ENCODE results near the gene FGFBP2.

Gene FGFBP2

DNA sequence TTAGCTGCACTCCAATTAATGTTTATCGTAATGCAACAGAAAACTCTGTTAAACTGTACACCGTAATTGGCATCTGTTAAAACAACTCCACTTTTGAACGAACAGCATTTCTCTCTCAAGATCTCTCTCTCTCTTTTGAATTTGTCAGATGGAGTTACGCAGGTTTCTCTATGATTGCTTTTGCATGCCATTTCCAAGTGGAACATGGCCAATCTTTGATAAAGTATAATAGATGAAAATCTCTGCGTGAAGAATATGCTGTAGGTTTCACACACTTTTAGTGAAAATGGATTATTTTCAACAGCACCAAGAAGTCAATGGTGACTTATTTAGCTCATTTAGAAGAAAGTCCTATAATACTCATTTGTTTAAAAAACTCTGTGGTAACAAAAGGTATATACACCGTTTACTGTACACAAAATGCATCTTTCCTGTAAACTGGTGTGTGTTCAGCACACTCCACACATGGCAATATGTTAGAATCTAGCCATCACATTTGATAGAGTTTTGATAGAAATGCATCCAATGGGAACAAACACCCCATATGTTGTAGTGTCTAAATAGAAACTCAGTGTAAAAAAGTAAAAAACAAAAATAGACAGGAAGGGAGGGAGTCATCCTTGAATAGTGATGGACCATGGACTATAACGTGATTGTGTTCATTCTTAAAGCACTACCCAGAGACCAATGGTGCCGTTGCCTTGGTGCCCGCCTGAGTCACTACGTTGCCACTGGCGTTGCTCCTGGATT, 5.8 kb upstream of the FGFBP2 start:
- no peak for DNase-seq (ENCODE audit: extremely low read depth in 1 of 2, low read depth in 1 of 2)

DNA sequence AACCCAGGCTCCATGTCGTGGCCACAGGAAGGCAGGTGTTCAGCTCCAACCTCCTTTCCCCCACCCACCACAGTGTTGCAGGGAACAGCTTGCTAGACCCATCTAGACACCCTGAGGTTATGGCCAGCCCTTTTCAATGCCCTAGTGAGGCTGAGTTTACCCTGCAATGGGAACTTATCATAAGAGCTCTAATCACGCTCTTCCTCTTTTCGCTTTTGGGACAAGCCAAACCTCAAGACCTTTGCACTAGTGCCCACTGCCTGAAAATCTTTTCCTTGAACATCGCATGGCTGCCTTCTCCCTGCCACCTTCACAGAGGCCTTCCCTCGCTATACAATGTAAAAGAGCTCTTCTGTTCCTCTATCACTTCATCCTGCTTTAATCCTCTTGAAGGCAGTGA, 2.4 kb upstream of the FGFBP2 start:
- no peak for DNase-seq (ENCODE audit: extremely low read depth in 1 of 2, low read depth in 1 of 2)

DNA sequence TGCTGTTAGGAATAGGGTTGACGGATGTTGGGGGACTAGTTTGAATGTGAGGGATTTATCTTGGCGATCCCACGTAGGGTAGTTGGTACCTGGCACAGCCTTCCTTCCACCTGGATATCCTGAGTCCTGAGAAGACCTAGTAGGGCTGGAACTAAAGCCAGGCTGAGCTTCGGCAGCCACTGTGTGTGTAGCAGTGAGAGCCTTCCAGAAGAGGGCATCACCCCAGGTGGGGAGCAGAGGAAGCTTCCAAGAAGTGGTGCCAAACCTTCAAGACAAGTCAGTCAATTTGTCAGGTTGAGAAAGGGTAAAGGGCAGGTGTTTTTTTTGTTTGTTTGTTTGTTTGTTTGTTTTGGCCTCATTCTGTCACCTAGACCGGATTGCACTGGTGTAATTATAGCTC, 1.2 kb upstream of the FGFBP2 start:
- DNase-seq (ENCODE audit: extremely low read depth in 1 of 2, low read depth in 1 of 2), result no peak

DNA sequence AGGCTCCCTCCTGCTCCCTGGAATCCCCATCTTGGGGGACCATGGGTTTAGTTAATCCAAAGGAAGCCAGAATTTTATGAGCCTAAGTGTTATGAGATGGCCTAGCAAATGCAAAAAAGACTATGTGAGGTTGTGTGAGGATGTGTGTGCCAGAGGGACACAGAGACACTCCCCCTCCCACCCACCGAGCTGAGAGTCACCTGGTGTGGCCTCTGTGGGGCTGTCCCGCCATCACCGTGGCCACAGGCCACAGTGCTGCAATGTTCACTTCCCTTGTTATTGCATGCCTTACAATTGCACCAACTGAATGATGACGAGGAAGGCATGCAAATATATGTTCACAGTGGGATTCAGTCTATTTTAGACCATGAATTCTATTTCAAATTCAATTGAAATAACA, 601 bp upstream of the FGFBP2 start:
- DNase-seq (ENCODE audit: extremely low read depth in 1 of 2, low read depth in 1 of 2), result peak; percentile 58 to 65

DNA sequence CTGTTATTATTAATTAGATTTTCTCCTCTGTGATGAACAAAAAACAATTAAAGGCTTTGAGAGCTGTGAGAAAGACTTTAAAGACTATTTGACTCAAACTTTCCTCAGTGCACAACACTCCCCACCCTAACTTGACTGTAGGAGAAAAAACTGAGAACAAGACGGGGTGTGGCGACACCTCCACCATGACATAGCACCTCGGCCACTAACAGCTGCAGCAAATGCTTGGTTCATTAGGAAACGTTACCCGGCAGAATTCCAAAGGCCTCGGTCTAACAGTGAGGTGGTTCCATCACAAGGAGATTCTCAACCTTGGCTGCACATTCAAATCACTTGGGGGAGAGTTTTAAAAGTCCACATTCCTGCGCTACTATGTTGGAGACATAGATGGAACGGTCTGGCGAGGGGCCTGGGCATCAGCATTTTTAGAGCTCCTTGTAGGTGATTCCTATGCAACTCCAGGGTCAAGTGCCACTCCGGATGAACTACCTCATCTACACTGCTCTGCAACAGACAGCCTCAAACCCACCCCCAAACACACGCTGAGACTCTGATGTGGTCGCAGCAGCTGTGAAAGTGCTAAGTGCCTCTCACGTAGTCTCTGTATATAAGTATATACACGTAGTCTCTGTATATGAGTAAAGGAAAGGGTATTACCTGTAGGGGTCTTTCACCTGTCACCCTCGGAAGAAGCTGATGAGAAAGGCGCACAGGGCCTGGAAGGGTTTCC, 1.0 kb downstream of the FGFBP2 start:
- no peak for DNase-seq (ENCODE audit: extremely low read depth in 1 of 2, low read depth in 1 of 2)

DNA sequence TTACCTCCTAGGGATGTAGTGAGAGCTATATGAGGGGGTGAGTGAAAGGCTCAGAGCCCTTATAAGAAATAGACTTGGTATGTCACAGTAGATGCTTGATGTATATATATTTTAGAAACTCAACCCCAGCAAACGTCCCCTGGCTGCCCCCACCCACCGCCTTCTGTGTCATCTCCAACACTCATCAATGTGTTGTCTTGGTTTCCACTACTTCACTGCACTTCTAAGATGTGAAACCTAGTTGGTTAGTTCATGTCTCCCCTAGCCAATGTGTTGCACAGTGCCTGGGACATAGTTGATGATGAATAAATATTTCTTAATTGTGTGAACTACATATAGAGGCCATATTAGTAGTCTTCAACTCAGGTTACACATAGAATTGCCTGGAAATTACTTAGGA, 4.4 kb downstream of the FGFBP2 start:
- peak in 1 of 2 donors; percentile 32 for DNase-seq (ENCODE audit: extremely low read depth in 1 of 2, low read depth in 1 of 2)

DNA sequence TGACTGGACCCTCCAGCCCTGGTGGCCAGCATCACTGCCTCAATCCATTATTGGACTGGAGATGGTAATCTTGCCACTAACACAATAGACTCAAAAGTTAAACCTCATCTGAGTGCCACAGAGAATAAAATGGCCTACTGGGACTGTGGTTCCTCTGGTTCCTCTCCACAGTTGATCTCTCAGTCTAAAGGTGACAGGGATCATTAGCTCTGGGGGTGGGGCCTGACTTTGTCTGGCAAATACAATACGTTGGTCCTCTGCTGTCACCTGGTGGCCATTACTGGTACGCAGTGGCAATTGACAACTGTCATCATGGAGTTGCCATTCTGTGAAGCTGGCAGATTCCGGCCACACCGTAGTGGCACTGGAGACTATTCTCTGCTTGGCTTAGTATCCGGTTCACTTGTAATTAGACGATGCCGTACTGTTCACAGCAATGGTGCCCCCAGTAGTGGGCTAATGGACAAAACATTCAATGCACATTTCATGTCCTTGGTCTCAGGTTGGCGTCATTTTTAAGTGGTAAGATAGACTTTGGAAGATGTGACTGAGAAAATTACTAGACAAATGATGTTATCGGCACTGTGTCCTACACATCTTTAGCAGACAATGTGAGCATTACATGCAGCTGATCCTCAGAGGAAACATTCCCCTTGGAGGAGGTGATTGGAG, 6.7 kb downstream of the FGFBP2 start:
- peak in 1 of 2 donors; percentile 79 for DNase-seq (ENCODE audit: extremely low read depth in 1 of 2, low read depth in 1 of 2)

DNA sequence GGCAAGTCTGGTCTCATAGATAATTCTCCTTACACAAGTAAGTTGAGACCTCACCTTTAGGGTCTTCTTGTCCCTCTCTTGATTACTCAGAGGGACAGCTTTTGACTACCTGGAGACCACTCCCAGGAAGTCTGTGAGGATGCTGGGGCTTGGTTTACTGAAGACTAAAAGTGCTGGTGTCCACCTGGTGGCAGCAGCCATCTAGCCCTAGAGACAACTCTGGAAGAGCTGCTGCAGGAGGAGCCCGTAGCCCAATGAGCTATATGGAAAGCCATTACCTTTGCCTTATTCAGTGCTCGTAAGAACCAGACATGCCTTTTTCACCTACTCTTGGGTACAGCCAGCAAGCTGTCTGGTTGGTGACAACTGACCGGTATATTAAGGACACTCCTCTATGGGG, 7.3 kb downstream of the FGFBP2 start:
- DNase-seq (ENCODE audit: extremely low read depth in 1 of 2, low read depth in 1 of 2), result no peak

DNA sequence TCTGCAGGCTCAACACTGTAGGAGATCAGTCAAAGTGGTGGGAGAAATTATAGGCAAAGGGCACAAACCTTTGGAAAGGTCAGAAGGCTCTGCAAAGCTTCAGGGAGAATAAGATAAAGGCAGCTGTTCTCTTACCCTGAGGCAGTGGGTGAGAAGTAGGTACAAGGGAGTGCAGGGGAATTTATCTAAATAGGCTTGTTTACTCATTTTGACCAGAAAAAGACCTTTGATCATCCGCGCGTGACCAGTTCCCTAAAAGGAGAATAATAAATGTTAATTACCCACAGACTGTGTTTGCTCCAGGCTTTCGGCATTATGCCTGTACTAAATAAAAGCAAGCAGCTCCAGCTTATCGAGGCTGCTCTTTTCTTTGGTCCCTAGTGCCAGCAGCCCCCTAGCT, 9.3 kb downstream of the FGFBP2 start:
- DNase-seq (ENCODE audit: extremely low read depth in 1 of 2, low read depth in 1 of 2), result no peak

DNA sequence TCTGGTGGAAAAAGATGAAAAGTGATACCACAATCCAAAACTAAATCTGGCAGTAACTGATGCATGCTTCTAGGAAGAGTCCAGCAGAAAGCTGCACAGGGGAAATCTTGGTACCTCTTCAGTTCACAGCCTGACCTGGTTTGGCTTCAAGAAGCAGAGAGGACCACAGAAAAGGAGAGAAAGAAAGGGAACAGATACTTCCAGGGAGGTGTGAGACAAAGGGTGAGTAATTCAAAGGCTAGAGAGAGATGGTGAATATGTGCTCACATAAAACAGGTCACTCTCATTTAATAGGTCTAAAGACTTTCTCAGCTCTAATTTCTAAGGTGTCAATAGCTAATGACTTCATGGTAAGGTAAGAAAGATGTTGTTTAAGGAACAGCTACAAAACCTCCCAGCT, 11.2 kb downstream of the FGFBP2 start:
- no peak for DNase-seq (ENCODE audit: extremely low read depth in 1 of 2, low read depth in 1 of 2)

DNA sequence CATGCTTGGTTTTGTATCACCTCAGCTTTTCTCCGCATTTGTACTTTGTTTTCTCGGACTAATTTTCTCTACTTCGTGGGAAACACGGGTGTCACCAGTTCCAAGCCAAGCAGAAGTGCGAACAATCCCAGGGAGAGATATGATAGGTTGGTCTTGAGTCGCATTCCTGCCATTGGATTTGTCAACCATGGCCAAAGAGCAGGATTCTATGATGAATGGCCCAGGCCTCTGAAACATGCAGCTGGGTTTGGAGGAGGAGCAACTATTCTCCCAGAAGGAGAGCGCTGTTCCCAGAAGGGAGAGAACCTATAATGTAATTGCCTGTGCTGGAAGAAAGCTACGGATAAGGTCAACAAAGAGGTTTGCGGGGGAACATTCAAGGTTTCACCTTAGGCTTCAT, 14.1 kb downstream of the FGFBP2 start:
- no peak for DNase-seq (ENCODE audit: extremely low read depth in 1 of 2, low read depth in 1 of 2)

DNA sequence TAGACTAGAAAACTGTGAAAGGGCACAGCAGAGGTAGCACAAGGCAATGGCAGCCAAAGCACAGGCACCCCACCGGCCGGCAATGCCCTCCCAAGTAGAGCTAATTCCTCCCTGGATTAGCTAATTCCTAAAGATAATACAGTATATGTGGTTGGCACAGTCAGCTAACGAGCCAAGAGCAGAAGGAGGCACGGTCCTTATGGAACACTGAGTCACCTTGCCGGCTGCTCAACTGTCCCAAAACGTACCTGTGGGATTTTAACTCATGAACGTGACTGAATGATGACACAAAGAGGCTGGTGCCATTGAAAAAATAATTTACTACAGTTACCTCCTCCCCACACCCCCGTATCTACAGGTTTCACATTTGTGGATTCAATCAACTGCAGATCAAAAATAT, 15.3 kb downstream of the FGFBP2 start:
- no peak for DNase-seq (ENCODE audit: extremely low read depth in 1 of 2, low read depth in 1 of 2)

DNA sequence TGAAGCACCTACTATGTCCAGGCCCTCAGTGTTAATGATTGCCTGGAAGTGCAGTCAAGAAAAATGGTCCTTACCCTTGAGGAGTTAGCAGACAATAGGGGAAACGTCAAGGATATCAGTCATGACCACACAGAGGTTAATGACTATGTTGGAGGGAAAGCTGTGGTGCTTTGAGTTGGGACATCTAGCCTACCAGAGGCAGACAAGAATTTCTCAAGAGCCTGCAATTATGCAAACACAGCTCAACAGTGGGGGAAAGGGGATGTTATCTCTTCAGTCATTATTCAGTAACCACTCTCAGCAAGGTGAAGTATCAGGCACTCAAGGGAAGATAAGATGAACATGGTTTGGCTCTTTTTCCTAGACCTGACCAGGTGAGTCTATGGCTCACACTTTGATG, 17.5 kb downstream of the FGFBP2 start:
- DNase-seq (ENCODE audit: extremely low read depth in 1 of 2, low read depth in 1 of 2), result no peak

DNA sequence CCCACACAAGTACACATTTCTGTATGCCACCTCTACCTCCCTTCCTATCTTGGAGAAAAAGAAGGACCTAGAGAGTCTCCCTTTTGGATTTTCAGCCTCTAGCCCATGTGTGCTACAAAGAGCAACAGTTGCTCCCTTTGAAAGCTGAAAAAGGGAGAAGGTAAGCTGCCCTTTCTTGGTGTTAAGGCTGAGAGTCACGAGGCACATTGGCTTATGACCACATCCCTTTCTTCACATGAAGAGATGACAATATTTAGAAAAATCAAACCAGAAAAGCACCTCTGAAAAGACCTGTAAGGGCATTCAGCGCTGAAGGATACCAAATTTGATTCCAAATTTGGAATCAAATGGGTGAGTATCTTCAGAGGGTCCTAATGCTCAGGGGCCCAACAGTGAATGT, 18.1 kb downstream of the FGFBP2 start:
- no peak for DNase-seq (ENCODE audit: extremely low read depth in 1 of 2, low read depth in 1 of 2)

DNA sequence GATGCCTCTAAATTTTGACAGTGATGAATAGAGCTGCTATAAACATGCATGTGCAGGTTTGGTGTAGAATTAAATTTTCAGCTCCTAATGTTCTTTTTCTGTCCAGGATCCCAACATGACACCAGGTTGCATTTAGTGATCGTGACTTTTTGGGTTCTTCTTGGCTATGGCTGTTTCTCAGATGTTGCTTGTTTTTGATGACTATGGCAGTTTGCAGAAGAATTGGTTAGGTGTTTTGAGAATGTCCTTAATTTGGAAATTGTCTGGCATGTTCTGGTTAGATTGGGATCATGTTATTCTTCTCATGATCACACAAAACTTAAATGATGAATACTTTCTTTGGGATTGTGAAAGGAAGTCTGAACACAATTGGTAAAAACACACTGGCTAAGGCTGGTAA, 20.7 kb downstream of the FGFBP2 start:
- no peak for DNase-seq (ENCODE audit: extremely low read depth in 1 of 2, low read depth in 1 of 2)

DNA sequence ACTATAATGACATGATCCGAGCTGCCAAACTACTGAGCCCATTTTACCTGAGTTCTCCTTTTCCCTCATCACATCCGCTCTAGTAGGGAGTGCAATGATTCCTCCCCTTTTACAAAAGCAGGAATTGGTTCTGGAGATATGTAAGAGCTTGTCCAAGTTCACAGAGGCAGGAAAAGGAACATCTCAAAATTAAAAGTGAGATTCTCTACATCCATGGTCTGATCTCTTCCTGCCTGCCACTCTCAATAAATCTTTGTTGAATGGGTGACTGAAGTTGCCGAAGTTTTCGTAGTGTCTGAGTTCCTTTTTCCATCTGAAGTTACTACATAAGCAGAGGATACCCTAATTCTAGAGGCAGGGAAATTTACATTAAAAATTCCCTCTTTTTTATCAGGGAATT, 24.3 kb downstream of the FGFBP2 start, which contains the start of gene FGFBP1:
Gene FGFBP1 (minus strand): TSS at position 101 of the 400 bp plus-strand sequence. CDS start 2,108 bp downstream, outside the sequence.
- no peak for DNase-seq (ENCODE audit: extremely low read depth in 1 of 2, low read depth in 1 of 2)

DNA sequence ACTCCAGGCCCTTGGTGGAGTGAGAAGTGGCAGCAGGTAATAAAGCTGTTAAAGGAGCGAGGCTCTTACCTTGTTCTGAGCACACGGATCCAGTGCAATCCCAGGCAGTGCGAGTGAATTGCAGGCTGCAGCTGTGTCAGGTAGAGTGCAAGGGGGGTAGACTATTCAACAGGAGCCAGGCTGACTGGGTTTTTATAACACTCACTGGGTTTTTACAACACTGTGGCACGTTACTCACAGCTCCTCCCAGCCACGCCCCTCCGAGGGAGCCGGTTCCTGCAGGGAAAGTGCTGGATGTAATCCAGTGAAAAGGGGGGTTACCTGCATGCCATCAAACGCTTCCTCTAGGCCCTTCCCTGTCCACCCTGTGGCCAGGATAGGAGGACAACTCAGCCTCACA, 24.8 kb downstream of the FGFBP2 start:
- no peak for DNase-seq (ENCODE audit: extremely low read depth in 1 of 2, low read depth in 1 of 2)

DNA sequence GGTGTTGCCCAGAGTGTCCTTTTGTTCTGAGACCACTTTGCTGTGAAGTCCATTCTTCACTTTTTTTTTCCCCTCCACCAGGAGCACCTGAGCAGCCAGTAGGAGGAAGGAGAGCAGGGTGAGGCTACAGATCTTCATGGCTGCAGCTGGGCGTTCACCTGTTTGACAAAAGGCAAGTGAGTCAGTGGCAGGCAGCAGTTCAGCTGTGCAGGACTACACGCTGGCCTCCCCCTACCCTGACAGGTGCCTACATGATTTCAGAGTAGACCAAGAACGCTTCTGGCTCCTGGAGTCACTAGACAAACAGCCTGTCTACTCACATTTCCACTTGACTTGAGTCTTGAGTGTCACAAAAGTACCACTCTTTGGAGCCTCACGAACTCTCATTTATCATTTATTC, 26.5 kb downstream of the FGFBP2 start:
- DNase-seq (ENCODE audit: extremely low read depth in 1 of 2, low read depth in 1 of 2), result no peak

DNA sequence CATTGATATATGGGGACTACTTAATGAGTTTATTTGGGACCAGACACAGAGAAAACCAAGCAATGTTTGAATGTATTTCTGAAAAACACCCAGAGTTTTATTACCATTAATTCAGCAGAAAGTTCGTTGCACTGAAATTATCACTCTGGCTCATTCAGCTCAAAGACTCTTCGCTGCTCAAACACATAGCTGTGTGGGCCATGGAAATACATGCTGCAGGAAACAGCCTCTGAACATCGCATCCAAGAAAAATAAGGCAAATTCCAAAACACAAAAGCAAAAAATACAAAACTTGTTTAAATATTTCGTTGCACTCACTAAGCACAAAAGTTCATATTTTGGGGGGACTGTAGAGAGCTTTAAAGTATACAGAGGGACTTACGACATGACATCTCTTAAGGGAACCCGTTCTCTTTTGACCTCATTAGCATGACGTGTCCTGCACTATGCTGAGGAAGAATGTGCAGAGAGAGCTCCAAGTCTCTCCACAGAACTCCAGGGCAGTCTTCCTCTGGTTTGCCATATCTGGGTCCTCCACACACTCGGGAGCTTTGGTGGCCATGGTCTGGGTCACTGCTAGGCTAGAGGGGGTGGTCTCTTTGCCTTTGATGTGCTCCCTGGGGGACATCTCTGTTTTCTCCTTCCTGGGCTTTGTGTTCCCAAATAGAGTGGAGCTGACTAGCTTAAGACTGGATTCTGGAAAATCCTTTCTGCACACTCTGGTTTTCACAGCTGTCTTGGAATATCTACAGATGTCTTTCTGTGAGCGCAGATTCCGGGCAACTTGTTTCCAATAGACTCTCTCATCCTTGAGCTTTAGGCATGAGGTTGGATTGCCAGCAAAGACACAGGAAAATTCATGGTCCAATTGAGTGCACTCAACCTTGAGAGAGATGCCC, 27.2 kb downstream of the FGFBP2 start:
- DNase-seq (ENCODE audit: extremely low read depth in 1 of 2, low read depth in 1 of 2), result no peak

DNA sequence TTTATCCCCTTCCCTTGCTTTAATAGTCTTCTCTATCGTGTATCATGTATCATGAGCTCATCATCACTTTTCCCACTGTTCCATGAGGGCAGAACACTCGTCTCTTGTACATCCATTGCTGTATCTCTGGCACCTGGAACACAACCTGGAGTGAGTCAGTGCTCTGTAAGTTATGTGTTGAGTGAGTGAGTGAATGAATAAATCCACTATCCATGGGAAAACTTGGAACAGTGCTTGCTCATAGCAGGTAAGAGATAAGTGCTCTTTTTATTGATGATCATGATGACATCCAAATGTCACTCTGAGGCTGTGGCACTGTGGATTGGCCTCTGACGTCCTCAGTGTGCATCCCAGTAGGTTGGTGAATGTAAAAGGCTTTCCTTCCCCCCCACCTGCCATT, 28.7 kb downstream of the FGFBP2 start:
- no peak for DNase-seq (ENCODE audit: extremely low read depth in 1 of 2, low read depth in 1 of 2)
